IMR-90 (cell line): ENCODE results near the gene KLHDC10. TPM values are rescaled to one million over a fixed set of nuclear protein-coding genes. Genes with fewer than 3 reads are reported as not detected.

Experiments
- ATAC-seq: fragments of 200-7000 bp; cut with Tn5 transposase; 2 replicates; pipeline ENCODE4 v1.9.1; 2020; ENCODE audit warnings: low read depth, mild to moderate bottlenecking, moderate library complexity
- BruUV-seq: library from RNA; stranded (reverse); fragments of 400-500 nt; replicated peaks from 2 replicates; lab custom pipeline; 2021; lab: Mats Ljungman, UMichigan
- CTCF ChIA-PET: fragments of 300-600 bp; formaldehyde crosslinking; extraction: SDS; loops from one replicate; lab custom pipeline; 2021; ENCODE audit warnings: antibody characterized with exemption; lab: Yijun Ruan, JAX
- POLR2A ChIA-PET: fragments of 300-600 bp; sonication (Branson Sonifier 250); formaldehyde crosslinking; loops from one replicate; lab custom pipeline; 2022; ENCODE audit warnings: antibody characterized with exemption; ENCODE audit not compliant: unreplicated experiment; lab: Charles Lee
- DNase-seq: peaks from one replicate; pipeline ENCODE4 v3.0.0; 2013
- H2AFZ ChIP-seq: replicated peaks from 2 replicates; pipeline ENCODE3; 2013; ENCODE audit warnings: low read length, mild to moderate bottlenecking; ENCODE audit not compliant: poor library complexity
- H2AK5ac ChIP-seq: 2 replicates; pipeline ENCODE4 v1.6.1; 2013; ENCODE audit warnings: low read depth, low read length, inconsistent platforms
- H2AK9ac ChIP-seq: replicated peaks from 2 replicates; pipeline ENCODE3; 2013; ENCODE audit warnings: mild to moderate bottlenecking, low read depth, low read length, moderate library complexity; ENCODE audit not compliant: poor library complexity
- H2BK120ac ChIP-seq: 2 replicates; pipeline ENCODE4 v1.6.1; 2013; ENCODE audit warnings: low read depth, low read length, inconsistent platforms
- H2BK15ac ChIP-seq: 3 replicates; pipeline ENCODE4 v1.6.1; 2013; ENCODE audit warnings: low read depth, low read length, inconsistent platforms
- H2BK20ac ChIP-seq: 2 replicates; pipeline ENCODE4 v1.6.1; 2013; ENCODE audit warnings: low read depth, mild to moderate bottlenecking, inconsistent platforms, low read length, moderate library complexity
- H2BK5ac ChIP-seq: 2 replicates; pipeline ENCODE4 v1.6.1; 2013; ENCODE audit warnings: mild to moderate bottlenecking, low read depth, low read length, inconsistent platforms; ENCODE audit not compliant: poor library complexity, severe bottlenecking
- H3K14ac ChIP-seq: replicated peaks from 2 replicates; pipeline ENCODE4 v1.6.1; 2013; ENCODE audit warnings: low read depth, low read length, inconsistent platforms
- H3K18ac ChIP-seq: 2 replicates; pipeline ENCODE4 v1.6.1; 2013; ENCODE audit warnings: low read depth, low read length, control low read depth
- H3K23ac ChIP-seq: 2 replicates; pipeline ENCODE4 v1.6.1; 2013; ENCODE audit warnings: low read depth, low read length, inconsistent platforms
- H3K27ac ChIP-seq: 2 replicates; pipeline ENCODE4 v1.5.1; 2013; ENCODE audit warnings: mild to moderate bottlenecking, control low read depth, low read length; ENCODE audit not compliant: insufficient read depth
- H3K27me3 ChIP-seq: 2 replicates; pipeline ENCODE4 v1.6.1; 2013; ENCODE audit warnings: low read length; ENCODE audit not compliant: control insufficient read depth, insufficient read depth
- H3K36me3 ChIP-seq: 2 replicates; pipeline ENCODE4 v1.6.1; 2013; ENCODE audit warnings: low read length, mixed read lengths; ENCODE audit not compliant: control insufficient read depth, insufficient read depth
- H3K4ac ChIP-seq: 2 replicates; pipeline ENCODE4 v1.6.1; 2013; ENCODE audit warnings: low read depth, low read length, inconsistent platforms
- H3K4me1 ChIP-seq: 2 replicates; pipeline ENCODE4 v1.6.1; 2013; ENCODE audit warnings: low read length, mixed read lengths; ENCODE audit not compliant: control insufficient read depth, insufficient read depth
- H3K4me2 ChIP-seq: 2 replicates; pipeline ENCODE4 v1.6.1; 2013; ENCODE audit warnings: low read depth, mild to moderate bottlenecking, control low read depth, low read length, moderate library complexity
- H3K4me3 ChIP-seq: 2 replicates; pipeline ENCODE4 v1.5.1; 2013; ENCODE audit warnings: low read depth, mild to moderate bottlenecking, control low read depth, low read length, moderate library complexity; ENCODE audit not compliant: insufficient read depth
- H3K56ac ChIP-seq: 2 replicates; pipeline ENCODE4 v1.6.1; 2013; ENCODE audit warnings: low read length, inconsistent platforms; ENCODE audit not compliant: insufficient read depth; ENCODE audit errors: extremely low read depth
- H3K79me1 ChIP-seq, 2 experiments: 2 replicates each; pipeline ENCODE4 v1.6.1; 2013; ENCODE audit warnings: low read length in 2 of 2, inconsistent platforms in 1 of 2, low read depth in 1 of 2
- H3K9ac ChIP-seq: 2 replicates; pipeline ENCODE4 v1.6.1; 2013; ENCODE audit warnings: low read depth, low read length, control low read depth
- H3K9me1 ChIP-seq: 2 replicates; pipeline ENCODE4 v1.6.1; 2013; ENCODE audit warnings: low read length, inconsistent platforms; ENCODE audit not compliant: insufficient read depth
- H3K9me3 ChIP-seq: 2 replicates; pipeline ENCODE4 v1.6.1; 2013; ENCODE audit warnings: low read length; ENCODE audit not compliant: control insufficient read depth, insufficient read depth
- H4K20me1 ChIP-seq: 2 replicates; pipeline ENCODE4 v1.6.1; 2013; ENCODE audit warnings: low read length, inconsistent platforms; ENCODE audit not compliant: insufficient read depth
- H4K5ac ChIP-seq: 2 replicates; pipeline ENCODE4 v1.6.1; 2013; ENCODE audit warnings: mild to moderate bottlenecking, low read depth, low read length, control low read depth
- H4K8ac ChIP-seq, 2 experiments: 2 replicates each; pipeline ENCODE4 v1.6.1; 2013; ENCODE audit warnings: low read depth in 2 of 2, low read length in 2 of 2, control low read depth in 1 of 2, inconsistent platforms in 1 of 2
- H4K91ac ChIP-seq: 2 replicates; pipeline ENCODE4 v1.6.1; 2013; ENCODE audit warnings: low read depth, low read length, inconsistent platforms; ENCODE audit not compliant: insufficient read depth
- BHLHE40 ChIP-seq: fragments of 150-350 bp; IDR thresholded peaks from 2 replicates; pipeline ENCODE4 v1.6.1; 2016; ENCODE audit warnings: mild to moderate bottlenecking, low read depth, low read length
- CEBPB ChIP-seq: IDR thresholded peaks from 2 replicates; pipeline ENCODE4 v1.6.1; 2012; ENCODE audit warnings: low read depth, low read length, improper control_type of control experiment
- CHD1 ChIP-seq: IDR thresholded peaks from 2 replicates; pipeline ENCODE4 v1.6.1; 2012; ENCODE audit warnings: low read depth, low read length, improper control_type of control experiment
- CTCF ChIP-seq: conservative IDR thresholded peaks from 2 replicates; pipeline ENCODE4 v1.5.1; 2012; ENCODE audit warnings: mild to moderate bottlenecking, low read depth, low read length, improper control_type of control experiment
- ELK1 ChIP-seq: fragments of 150-350 bp; IDR thresholded peaks from 2 replicates; pipeline ENCODE4 v1.6.1; 2016; ENCODE audit warnings: low read depth, mild to moderate bottlenecking, low read length, moderate library complexity, borderline replicate concordance
- FOS ChIP-seq: fragments of 150-350 bp; IDR thresholded peaks from 2 replicates; pipeline ENCODE4 v1.6.1; 2016; ENCODE audit warnings: low read depth, low read length
- MAFK ChIP-seq: IDR thresholded peaks from 2 replicates; pipeline ENCODE4 v1.6.1; 2012; ENCODE audit warnings: low read depth, low read length, improper control_type of control experiment
- MAZ ChIP-seq: IDR thresholded peaks from 2 replicates; pipeline ENCODE4 v1.6.1; 2012; ENCODE audit warnings: low read depth, mild to moderate bottlenecking, low read length, improper control_type of control experiment, moderate library complexity, borderline replicate concordance
- MXI1 ChIP-seq: IDR thresholded peaks from 2 replicates; pipeline ENCODE4 v1.6.1; 2012; ENCODE audit warnings: low read depth, mild to moderate bottlenecking, low read length, moderate library complexity, borderline replicate concordance
- NFE2L2 ChIP-seq: fragments of 150-350 bp; IDR thresholded peaks from 2 replicates; pipeline ENCODE4 v1.6.1; 2016; ENCODE audit warnings: low read depth, mild to moderate bottlenecking, low read length
- POLR2A ChIP-seq: IDR thresholded peaks from 2 replicates; pipeline ENCODE4 v1.6.1; 2012; ENCODE audit warnings: mild to moderate bottlenecking, low read depth, low read length
- RAD21 ChIP-seq: IDR thresholded peaks from 2 replicates; pipeline ENCODE4 v1.6.1; 2012; ENCODE audit warnings: low read length, improper control_type of control experiment
- RCOR1 ChIP-seq: IDR thresholded peaks from 2 replicates; pipeline ENCODE4 v1.6.1; 2012; ENCODE audit warnings: mild to moderate bottlenecking, low read length, improper control_type of control experiment; ENCODE audit not compliant: insufficient replicate concordance
- RFX5 ChIP-seq: IDR thresholded peaks from 2 replicates; pipeline ENCODE4 v1.8.0; 2012; ENCODE audit warnings: low read depth, mild to moderate bottlenecking, low read length, moderate library complexity
- SMC3 ChIP-seq: fragments of 150-350 bp; IDR thresholded peaks from 2 replicates; pipeline ENCODE4 v1.6.1; 2016; ENCODE audit warnings: low read depth, mild to moderate bottlenecking, antibody characterized with exemption, low read length, moderate library complexity
- USF2 ChIP-seq: fragments of 150-350 bp; IDR thresholded peaks from 2 replicates; pipeline ENCODE4 v1.6.1; 2017; ENCODE audit warnings: mild to moderate bottlenecking, antibody characterized with exemption, low read length, low read depth
- WGBS, 2 experiments: methylation state at CpG; one replicate each; pipeline versions ENCODE4 v1.1.5 to v1.1.7; 2013; ENCODE audit warnings: missing lambda C conversion rate in 2 of 2; ENCODE audit not compliant: insufficient read length in 1 of 2; ENCODE audit errors: extremely low coverage in 2 of 2; 5-methylcytosine and 5-hydroxymethylcytosine counted together
- dilution Hi-C: fragments of 300-500 bp; cut with HindIII; formaldehyde crosslinking; loops from one replicate; pipeline ENCODE4 v1.14.3; 2018; ENCODE audit warnings: low sequenced_read_pairs; ENCODE audit not compliant: unreplicated experiment
- in situ Hi-C: fragments of 300-500 bp; cut with MboI; formaldehyde crosslinking; loops from 3 replicates; pipeline ENCODE4 v1.14.3; 2019; ENCODE audit warnings: low sequenced_read_pairs, inconsistent platforms, mixed read lengths
- intact Hi-C: fragments of 100-400 bp; cut with micrococcal nuclease; formaldehyde crosslinking; loops from 2 replicates; pipeline ENCODE4 v1.10.0; 2022
- polyA plus RNA-seq, 3 experiments: library from polyadenylated mRNA; depleted of rRNA; stranded (reverse); fragments of >200 nt; gene quantifications; 2 replicates each; pipeline ENCODE4 v1.2.3, GENCODE V29; 2012; ENCODE audit warnings: low replicate concordance in 1 of 3
- total RNA-seq: library from RNA; depleted of rRNA; stranded (reverse); fragments of >200 nt; gene quantifications from 2 replicates; pipeline ENCODE4 v1.2.3, GENCODE V29; 2012

The KLHDC10 gene
- total and polyA plus RNA-seq, 2 of the 4 experiments (the other 2 are of a cell fraction), result 12.4 to 27.1 TPM

- Histone ChIP-seq H3K9ac (no peak overlapping the region), H3K14ac (no peak overlapping the region), H2AK9ac (no peak overlapping the region), H3K18ac (no peak overlapping the region), H4K8ac (no peak overlapping the region), H2BK5ac (no peak overlapping the region), H2AK5ac (no peak overlapping the region), H4K20me1 (peaks cover 5% of the 10 kb centered on the region; the same call in 1 of the 2 replicates), H3K27ac (no peak overlapping the region), H2BK20ac (no peak overlapping the region), H3K79me1 (peaks cover 13 to 42% of the 10 kb centered on the region in 2 experiments), H2AFZ (no peak overlapping the region), H3K36me3 (no peaks in the 10 kb centered on the region), H3K4me1 (0 out of 2 replicates have a peak, but pooled peaks cover 3% of the 10 kb centered on the region), H2BK15ac (no peak overlapping the region), H4K91ac (no peak overlapping the region), H4K5ac (no peak overlapping the region), H3K27me3 (no peaks in the 10 kb centered on the region), H3K9me1 (no peaks in the 10 kb centered on the region), H3K23ac (no peak overlapping the region), H3K56ac (no peak overlapping the region), H2BK120ac (no peak overlapping the region), H3K9me3 (no peaks in the 10 kb centered on the region), H3K4ac (no peak overlapping the region), H3K4me2 (no peak overlapping the region), H3K4me3 (no peak overlapping the region)
- no peak for ATAC-seq
- no TSS peak for BruUV-seq
- ChIA-PET CTCF (interaction anchor here (0.6 to 0.7 kb wide), 3 partner anchors 14 to 189 kb away, joined by 3 to 6 read pairs (median 3); no protein-coding TSS in a partner anchor), POLR2A (no interaction called here)
- TF ChIP-seq CTCF, result no peak
- no peak for TF ChIP-seq BHLHE40
- no peak for TF ChIP-seq USF2
- TF ChIP-seq FOS, result no peak
- TF ChIP-seq NFE2L2, result no peak
- TF ChIP-seq MXI1, result no peak
- no peak for TF ChIP-seq CEBPB
- TF ChIP-seq RAD21, result no peak
- TF ChIP-seq RFX5, result no peak
- TF ChIP-seq RCOR1, result no peak
- TF ChIP-seq POLR2A, result no peak
- TF ChIP-seq CHD1, result no peak
- TF ChIP-seq ELK1, result no peak
- TF ChIP-seq MAFK, result no peak
- no peak for TF ChIP-seq SMC3
- TF ChIP-seq MAZ, result no peak
- no peak for DNase-seq
- in situ Hi-C loops (no loop called here), dilution Hi-C loops (no loop called here), intact Hi-C loops (no loop called here)
- WGBS, 2 experiments, result no CpG with 5 or more reads among the region's 1 CpG
Observed at GRCh38 chr7:130091999-130092398, 21.7 kb downstream of the KLHDC10 start.
